Myocyte (in vitro differentiated cells): Measurements from ENCODE around the gene ITGAV. TPM values are rescaled to one million over a fixed set of nuclear protein-coding genes. Genes with fewer than 3 reads are reported as not detected.

Source experiments
- DNase-seq: peaks from one replicate; pipeline ENCODE4 v3.0.0-alpha.2; 2012; ENCODE audit warnings: low read depth
- total RNA-seq: library from RNA; depleted of rRNA; stranded (reverse); fragments of >200 nt; gene quantifications from 2 replicates; pipeline ENCODE4 v1.2.3, GENCODE V29; 2014

Gene ITGAV
- total RNA-seq, 1 donor from 2014 or later: 166 TPM

DNA sequence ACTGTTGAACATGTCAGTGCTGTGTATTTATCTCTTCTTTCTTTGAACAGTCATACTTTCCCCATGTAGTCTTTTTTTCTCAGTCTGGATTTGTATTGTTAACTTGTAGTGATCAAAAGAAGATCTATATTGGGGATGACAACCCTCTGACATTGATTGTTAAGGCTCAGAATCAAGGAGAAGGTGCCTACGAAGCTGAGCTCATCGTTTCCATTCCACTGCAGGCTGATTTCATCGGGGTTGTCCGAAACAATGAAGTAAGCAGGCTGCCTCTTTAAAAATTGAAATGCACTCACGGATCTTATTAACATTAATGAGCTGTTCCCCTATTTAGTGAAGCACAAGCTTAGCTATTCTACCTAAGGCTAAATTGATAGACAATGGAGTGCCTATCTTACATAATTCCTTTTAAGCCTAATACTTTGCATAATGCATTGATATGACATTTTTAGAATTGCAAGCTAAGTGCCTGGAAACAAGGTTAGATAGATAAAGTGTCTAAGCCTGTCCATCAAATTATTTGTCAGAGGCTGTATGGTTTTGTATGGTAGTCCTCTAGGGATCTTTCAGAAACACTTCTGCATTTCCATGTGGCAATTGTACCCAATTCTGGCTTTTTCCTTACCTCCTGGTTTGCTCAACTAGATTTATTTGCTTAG lies 74.7 kb downstream of the ITGAV start:
- DNase-seq: no peak

DNA sequence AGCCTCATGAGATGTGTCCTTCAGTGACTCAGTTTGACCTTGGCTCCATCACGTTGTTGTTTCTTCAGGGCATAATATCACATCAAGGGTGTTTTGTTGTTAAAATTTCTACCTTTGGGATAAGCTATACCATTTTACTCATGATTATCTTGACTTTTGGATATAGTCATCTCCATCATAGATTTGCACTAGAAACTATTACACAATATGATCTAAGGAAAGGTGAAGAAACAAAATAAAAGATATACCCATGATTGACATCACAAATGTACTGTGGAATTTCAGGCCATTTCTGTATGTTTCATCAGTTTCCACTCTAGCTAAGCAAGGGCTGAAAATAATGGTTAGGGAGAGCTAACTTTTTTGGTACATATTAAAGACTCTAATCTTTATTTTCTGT lies 79.3 kb downstream of the ITGAV start:
- no peak for DNase-seq

DNA sequence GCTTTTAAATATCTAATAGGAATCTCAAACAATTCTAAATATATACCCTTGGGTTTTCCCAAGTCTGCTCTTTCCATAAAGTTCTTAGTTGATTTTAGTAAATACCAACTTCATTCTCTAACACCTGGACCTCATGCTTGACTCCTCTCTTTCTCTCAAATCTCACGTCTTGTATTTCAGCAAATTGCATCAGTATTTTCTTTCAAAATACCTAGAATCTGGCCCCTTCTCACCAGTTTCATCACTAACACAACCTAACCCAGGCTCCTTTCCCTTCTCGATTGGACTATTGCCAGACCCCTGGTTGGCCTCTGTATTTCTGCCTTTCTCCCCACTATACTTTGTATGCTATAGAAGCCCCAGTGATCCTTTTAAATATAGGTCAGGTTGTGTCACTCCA lies 81.0 kb downstream of the ITGAV start:
- DNase-seq: no peak

DNA sequence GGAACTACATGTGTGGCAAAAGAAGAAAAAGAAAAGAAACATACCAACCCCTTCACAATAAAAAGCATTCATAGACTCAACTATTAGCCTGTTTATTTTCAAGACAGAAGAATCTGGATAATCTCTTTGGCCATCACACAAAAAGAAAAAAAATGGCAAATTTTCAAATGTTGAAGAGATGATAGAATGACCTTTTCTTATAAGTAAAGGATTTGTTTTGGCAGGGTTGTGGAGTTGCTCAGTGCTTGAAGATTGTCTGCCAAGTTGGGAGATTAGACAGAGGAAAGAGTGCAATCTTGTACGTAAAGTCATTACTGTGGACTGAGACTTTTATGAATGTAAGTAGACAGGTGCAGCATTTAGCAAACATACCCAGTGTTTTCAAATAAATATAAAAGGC lies 85.5 kb downstream of the ITGAV start:
- no peak for DNase-seq

DNA sequence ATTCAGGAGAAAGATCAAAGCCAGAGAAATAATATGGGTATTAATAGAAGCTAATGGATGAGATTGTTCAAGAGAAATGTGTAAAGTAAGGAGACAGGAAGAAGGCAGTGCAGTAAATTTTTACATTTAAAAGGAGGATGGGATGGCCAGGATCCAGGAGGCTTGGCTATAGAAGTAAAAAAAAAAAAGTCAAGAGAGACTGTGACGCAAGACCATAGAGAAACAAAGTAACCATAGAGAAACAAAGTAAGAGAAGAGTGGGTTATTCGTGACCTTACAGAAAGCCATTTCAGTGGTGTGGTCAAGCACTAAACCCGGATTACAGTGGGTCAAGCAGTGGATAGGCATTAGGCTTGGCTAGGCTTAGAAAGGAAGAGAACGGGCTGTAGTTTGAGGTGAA lies 93.5 kb downstream of the ITGAV start:
- no peak for DNase-seq

DNA sequence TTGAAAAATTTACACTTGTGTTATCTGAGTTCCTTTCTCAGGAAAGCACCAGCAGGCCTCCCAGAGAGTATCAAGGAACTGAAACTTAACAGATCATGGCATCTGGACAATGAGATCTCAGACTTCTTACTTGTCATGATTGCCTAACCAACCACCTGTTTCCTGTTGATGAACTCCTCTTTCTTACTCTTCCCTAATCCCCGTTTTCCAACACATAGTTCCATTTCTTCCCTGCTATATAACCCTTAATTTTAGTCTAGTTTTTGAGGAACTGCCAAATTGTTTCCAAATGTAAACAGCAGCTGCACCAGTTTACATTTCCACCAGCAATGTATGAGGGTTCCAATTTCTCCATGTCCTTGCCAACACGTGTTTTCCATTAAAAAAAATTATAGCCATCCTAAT lies 98.0 kb downstream of the ITGAV start:
- DNase-seq: peak; percentile 33

DNA sequence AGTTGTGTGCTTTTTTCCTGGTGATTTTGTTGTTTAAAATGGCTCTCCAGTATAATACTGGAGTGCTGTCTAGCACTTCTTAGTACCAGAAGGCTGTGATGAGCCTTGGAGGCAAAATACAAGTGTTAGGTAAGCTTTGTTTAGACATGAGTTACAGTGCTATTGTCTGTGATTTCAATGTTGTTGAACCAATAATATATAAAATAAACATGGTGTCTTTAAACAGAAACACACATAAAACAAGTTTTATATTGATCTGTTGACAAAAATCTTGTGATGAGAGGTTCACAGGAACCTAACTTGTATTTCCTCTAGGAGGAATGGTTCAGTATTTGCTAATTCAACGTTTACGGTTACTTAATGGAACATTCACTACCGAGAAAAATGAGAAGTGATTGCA lies 99.0 kb downstream of the ITGAV start:
- DNase-seq: no peak

DNA sequence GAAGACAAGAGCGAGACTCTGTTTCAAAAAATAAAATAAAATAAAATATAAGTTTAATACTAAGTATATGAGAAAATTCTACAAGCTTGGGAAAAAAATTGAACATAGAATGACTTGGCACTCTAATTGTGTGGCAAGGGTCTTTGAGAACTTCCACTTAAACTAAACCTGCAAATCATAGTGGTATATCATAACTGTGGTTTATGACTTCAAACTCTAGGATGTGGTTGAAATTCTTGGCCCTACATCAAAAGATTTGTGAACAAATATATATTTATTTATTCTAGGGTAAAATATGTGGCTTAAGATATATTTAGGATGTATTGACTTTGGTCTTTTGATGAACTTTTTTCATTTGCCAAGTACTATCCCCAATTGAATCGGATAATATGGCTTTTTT lies 100.9 kb downstream of the ITGAV start:
- no peak for DNase-seq

DNA sequence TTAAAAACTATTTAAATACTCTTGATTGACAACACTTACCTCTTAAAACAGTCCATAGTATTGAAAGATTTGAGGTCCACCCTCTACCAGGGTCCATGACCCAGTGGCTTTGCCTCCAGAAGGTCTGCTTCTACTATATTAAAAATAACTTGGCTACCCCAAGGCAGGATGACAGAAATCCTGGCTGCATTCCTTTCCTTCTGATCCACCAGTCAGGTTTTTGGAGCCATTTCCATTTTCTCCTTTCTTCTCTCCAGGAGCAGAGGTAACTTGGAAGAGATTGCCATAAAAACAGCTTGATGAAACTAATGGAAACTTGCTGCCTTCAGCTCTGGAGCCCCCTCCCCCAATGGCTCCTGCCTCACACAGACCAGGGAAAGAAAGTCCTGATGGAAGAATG lies 101.4 kb downstream of the ITGAV start:
- no peak for DNase-seq

DNA sequence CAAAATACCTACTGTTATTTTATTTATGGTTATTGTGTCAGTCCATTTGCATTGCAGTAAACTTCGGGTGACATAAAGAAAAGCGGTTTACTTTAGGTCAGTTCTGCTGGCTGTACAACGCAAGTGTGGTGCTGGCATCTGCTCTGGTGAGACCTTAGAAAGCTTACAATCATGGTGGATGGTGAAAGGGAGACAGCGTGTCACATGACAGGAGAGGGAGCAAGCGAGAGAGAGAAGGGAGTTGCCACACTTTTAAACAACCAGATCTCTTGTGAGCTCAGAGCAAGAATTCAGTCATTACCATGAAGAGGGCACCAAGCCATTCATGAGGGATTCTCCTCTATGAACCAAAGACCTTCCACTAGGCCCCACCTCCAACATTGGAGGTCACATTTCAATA lies 102.0 kb downstream of the ITGAV start:
- DNase-seq: no peak

DNA sequence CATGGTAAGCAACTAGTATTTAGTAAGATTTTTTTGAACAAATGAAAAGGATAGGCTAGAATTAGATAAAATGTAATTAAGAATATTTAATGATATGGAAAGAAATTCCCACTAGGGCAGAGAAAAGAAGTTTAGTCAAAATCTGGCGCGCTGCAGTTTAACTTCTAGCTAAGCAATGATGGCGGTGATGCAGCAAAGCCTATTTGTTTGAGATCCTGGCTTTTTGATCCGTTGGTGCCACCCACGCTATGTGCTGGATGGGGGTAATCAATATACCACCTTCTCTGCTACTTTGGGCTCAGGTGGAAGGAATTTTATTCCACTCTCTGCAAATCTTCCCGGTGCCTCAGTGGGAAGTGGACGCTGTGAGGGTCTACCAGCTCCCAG lies 103.6 kb downstream of the ITGAV start:
- DNase-seq: no peak

DNA sequence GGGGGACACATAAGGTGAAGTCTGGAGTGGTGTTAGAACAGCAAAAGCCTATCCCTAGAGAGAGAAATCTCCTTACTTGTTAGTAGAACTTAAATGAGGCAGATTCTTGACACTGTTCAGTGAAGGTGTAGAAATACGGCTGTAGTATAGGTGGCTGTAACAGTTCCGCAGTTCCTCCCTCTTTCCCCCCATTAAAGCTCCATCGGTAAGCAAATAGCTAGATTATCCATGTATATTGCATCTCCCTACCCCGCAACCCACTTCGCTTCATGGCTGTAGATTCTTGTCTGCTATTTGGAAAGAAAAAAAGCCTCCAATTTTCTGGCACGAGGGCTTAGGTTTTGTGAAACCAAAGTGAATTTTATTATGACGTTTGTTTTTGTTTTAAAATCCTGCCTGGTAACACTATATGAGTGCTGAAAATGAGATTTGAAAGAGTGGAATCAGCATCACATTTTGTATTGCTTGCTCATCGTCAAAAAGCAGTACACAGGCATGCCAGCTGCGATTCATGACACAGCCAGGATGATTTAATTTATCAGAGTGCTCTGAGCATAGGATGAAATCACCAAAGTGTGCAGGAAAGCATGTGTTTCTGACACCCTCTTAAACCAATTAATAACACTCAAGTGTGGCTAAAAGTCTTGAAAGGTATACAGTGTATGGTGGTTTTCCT lies 105.4 kb downstream of the ITGAV start:
- peak; percentile 50 for DNase-seq

DNA sequence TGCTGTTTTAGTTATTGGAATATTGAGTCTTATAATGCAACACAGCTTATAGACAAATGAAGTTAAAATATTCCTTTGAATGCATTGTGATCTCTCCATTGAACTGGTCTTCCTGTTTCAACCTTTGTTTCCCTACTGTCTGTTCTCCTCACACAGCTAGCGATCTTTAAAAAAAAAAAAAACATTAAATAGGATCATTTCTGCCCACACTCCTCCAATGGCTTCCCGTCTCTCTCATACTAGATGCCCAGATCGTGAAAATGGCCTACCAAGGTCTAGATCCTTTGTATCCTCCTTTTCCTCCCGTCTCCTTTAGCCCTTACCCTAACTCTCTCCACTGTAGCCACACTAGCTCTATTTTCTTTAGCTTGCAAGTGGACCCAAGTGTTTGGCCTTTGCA lies 106.4 kb downstream of the ITGAV start:
- DNase-seq: no peak

DNA sequence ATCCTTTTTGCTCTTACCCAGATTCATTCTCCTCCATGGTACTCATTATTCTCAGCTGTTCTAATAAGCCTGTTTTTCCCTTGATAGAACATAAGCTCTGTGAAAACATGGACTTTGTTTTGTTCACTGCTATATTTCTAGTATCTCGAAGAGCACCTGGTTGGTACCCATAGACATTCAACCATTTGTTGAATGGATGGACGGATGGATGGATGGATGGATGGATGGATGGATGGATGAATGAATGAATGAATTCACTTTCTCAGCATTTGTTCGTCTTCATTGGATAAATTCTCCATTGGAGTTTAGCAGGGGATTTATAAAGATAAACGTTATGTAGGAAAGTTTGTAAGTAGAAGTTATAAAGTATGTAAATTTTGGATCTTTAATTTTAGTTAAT lies 106.9 kb downstream of the ITGAV start:
- no peak for DNase-seq

DNA sequence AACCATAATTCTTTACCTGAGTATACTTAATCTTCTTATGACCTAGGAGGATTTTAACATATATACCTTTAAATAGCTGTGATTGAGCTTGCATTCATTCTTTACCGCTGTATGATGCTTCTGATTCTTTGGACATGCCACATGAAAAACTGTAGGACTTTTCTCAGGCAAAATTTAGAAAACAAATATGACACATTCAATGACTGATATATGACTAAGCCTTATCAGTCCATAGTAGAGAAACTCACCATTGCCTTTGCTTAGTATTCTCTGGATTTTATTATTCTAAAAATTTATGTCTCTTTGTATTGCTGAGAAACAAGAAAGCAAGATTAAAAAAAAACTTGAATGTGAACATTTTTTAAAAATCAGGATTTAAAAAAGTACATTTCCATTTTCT lies 107.7 kb downstream of the ITGAV start:
- no peak for DNase-seq

DNA sequence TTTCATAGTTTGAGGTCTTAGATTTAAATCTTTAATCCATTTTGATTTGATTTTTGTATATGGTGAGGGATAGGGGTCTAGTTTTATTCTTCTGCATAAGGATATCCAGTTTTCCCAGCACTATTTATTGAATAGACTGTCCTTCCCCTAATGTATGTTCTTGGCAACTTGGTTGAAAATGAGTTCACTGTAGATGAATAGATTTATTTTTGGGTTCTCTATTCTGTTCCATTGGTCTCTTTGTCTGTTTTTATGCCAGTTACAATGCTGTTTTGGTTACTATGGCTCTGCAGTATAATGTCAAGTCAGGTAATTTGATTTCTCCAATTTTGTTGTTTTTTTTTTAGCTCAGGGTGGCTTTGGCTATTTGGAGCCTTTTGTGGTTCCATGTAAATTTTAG lies 109.9 kb downstream of the ITGAV start:
- no peak for DNase-seq

DNA sequence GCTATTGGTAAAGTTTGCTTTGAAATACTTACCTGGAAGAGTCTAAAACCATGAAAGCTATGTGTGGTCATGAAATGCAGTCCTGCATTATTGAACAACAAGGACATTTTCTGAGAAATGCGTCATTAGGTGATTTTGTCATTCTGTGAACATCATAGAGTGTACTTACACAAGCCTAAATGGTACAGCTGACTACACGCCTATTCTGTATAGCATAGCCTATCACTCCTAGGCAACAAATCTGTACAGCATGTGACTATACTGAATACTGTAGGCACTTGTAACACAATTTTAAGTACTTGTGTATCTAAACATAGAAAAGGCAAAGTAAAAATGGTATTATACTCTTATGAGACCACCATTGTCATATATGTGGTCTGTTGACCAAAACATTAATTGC lies 112.2 kb downstream of the ITGAV start:
- no peak for DNase-seq

DNA sequence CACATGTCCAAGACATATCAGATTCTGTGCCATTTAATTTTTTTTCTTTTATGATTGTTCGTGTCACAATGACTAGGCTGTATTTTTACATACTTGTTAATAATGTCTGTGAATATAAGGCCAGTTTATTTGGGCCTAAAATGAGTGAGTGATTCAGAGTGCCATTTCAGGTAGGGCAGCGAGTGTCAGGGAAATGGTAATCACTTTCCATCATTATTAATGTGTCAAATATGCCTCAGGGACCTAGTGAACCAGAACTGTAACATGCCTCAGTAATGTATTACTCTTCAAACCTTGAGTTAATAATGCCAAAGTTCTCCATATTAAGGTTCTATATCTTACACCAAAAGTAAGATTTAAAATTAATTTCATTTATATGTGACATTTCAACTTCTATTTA lies 112.6 kb downstream of the ITGAV start:
- DNase-seq: no peak

DNA sequence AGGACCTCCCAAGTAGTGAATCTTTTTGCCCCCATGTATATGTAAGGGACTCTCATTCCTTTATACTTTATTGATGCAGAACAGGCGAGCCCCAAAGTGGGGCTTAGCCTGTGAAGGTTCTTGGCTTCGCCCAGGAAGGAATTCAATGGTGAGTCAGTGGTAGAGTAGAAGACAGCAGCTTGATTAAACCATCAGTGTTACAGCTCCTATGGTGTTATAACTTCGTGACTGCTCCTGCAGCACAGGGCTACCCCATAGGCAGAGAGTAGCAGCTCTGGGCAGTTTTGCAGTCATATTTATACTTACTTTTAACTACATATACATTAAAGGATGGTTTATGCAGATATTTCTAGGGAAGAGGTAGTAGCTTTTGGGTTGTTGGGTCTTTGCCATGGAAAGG lies 115.0 kb downstream of the ITGAV start:
- no peak for DNase-seq

DNA sequence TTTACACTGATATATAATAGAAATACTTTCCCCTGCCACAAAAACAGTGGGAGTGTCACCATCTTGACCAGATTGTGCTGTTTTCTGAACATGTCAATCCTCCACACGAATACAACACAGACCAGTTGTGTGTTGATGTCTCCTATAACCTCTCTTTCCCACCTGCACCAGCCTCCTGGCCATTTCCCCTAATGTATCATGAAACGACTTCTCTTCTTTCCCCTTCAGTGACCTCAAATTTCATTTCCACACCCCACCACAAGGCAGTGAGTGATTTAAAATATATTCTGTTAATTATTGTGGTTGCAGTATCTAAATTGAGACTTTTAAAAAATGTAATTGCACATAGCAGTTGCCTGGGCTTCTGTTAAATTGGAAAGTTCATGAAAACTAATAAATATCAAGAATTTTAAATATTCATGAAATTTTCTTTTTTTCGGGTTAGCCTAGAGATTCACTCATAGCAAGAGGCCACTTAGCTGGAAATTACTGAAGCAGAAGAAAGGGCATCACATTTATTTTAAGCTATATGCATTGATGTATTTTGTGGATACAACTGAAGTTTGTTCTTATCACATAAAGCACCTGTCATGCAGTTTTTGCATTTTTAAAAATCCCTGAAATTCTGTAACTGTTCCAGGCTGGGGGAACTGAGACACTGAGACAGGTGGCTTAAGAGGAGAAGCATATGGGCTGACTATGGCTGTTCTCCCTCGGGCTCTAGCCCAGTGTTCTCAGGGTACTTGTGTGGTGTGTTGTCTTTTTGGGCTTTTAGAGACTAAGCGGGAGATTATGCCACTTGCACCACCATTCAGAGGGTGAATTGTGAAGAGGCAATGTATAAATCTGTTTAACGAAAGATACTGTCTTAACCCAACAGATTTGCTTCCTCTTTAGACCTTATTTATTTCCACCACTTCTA lies 119.9 kb downstream of the ITGAV start:
- no peak for DNase-seq

DNA sequence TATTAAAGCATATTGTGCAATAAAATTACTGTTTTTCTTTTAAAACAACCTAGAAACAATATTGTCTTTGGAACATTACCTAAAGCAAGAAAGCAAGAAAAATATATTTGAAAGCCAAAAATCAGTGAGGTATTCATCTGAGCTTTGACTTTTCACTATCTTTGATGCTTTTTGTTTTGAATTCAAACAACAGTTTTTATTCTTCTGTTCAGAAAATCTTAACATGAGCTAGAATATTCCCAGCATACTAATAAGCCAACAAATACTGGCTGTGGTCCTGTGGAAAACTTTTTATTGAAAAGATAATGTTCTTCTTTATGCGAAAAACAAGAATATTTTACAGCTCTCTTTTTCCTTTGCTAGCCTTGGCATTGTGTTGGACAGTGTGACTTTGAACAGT lies 123.8 kb downstream of the ITGAV start:
- DNase-seq: no peak

DNA sequence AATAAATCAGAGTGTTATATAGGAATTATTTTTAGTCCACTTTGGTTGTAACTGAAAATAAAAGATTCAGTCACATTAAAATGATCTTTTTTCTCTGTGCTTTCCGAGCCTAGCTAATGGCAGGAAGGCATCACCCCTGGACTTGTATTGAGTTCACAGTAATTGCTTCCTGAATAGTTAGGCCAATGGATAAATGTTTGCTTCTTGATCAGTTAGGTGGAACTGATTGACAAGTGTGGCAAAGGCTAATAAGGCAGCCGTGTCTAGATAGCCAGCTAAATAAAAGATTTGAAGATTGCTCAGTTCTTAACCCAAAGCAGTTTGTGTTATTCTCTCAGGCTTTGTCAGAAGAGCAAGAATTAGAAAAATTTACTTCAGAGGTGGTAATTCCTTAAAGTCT lies 124.8 kb downstream of the ITGAV start:
- no peak for DNase-seq
